NCI-H2029 treated with DMSO at 0.1 percent for 48 hours (cell line): ENCODE results near the gene GADL1.

Experiments
- DNase-seq: peaks from one replicate; lab custom pipeline; 2025; lab: John Stamatoyannopoulos, UW

Gene GADL1

GRCh38 chr3:30878862-30879261 is 15.6 kb downstream of the GADL1 start:
- no peak for DNase-seq

GRCh38 chr3:30875505-30875904 is 19.0 kb downstream of the GADL1 start:
- no peak for DNase-seq

GRCh38 chr3:30873671-30874070 is 20.8 kb downstream of the GADL1 start:
- DNase-seq: no peak

DNA sequence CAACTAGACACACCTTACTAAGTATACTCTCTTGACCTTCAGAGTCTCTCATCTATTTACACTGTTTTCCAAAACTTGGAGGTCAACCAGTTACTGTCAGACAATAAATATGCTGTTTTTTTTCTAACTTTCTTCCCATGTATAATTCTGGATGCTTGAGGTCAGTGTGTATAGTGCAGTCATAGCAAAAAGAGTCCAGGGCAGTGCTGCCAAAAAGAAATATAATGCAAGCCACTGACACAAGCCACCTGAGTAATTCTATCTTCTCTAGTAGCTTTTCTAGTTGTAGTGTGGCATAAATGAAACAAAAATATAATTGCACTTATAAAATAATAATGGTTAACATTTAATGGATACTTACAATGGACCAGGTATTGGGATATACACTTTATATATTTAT is 21.6 kb downstream of the GADL1 start:
- DNase-seq: no peak

- DNase-seq: no peak
Measured at GRCh38 chr3:30871720-30872119, 22.7 kb downstream of the GADL1 start.

DNA sequence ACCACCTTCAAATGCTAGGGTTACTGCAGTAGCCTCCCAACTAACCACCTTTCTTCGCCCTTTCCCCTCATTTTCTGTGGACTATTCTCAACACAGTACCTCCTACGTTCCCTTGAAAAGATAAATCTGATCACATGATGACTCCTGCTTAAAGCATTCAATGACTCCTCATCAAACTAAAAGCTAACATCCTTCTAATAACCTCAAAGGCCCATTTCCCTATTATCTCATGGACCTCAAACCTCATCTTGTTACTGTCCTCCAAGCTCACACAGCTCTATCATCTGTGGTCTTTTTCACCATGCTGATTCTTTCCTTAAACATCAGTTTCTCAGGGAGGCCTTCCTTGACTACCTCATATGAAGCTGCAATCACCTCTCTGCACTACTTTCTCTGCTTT is 29.6 kb downstream of the GADL1 start:
- DNase-seq: no peak

- DNase-seq: no peak
Measured at GRCh38 chr3:30864132-30864531, 30.3 kb downstream of the GADL1 start.

- DNase-seq: no peak
Measured at GRCh38 chr3:30862004-30862403, 32.5 kb downstream of the GADL1 start.

DNA sequence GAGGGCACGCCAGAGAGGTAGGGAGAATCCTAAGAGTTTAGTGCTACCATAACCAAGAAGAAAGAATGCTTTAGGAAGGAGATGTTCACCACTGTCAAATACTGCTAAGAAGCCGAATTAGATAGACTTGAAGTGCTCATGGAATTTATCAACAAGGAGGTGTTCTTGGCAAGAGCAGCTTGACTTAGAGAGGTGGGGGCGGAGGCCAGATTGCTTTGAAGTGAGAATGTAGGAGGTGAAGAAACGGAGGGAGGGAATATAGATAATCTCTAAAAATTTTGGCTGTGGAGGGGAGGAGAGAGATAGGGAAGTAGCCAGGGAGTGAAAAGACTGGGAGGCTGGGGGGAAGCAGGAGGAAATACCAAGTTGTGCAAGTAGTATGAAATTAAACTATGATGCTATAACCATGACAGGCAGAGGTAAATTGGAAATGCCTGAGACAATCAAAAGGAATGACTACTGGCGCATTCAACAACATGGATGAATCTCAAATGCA is 35.5 kb downstream of the GADL1 start:
- no peak for DNase-seq

- no peak for DNase-seq
Measured at GRCh38 chr3:30855400-30856292, 38.8 kb downstream of the GADL1 start.

GRCh38 chr3:30852833-30853232 is 41.6 kb downstream of the GADL1 start:
- no peak for DNase-seq

DNA sequence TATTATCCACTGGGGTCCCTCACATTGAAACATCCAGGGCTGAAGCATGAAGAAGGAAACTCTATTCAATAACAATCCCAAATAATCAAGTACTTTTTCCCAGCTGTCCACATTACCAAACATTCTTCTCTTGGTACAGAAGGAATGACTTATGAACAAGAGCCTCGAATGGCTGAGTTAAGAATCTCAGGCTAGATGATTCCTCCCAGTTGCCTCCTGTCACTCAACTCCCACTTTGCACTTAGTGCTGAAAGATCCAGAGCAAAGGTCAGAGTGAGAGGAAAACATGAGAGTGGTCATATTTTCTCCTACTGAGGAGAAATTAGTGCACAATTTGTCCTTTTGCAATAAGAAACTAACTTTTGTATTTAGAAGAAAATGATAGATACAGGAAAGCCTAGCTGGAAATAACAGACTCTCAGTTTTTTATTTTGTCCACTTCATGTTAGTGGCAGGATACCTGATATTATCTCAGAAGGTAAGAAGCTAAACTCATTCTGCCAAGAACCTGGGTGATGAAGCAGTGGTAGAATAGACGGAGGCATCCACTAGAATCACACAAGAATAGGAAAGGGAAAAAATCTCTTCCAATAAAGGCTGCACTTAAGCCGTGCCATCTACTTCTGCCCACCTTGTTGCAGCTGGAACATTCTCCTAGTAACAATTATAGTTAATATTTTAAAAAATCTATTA is 46.2 kb downstream of the GADL1 start:
- DNase-seq: no peak

- no peak for DNase-seq
Measured at GRCh38 chr3:30847592-30847991, 46.9 kb downstream of the GADL1 start.

GRCh38 chr3:30845606-30846005 is 48.9 kb downstream of the GADL1 start:
- DNase-seq: no peak

GRCh38 chr3:30843877-30844276 is 50.6 kb downstream of the GADL1 start:
- no peak for DNase-seq

GRCh38 chr3:30836141-30836540 is 58.3 kb downstream of the GADL1 start:
- no peak for DNase-seq

- DNase-seq: no peak
Measured at GRCh38 chr3:30835667-30836066, 58.8 kb downstream of the GADL1 start.

- no peak for DNase-seq
Measured at GRCh38 chr3:30832961-30833575, 61.4 kb downstream of the GADL1 start.

- no peak for DNase-seq
Measured at GRCh38 chr3:30827080-30827479, 67.4 kb downstream of the GADL1 start.

GRCh38 chr3:30826531-30826942 is 67.9 kb downstream of the GADL1 start:
- DNase-seq: no peak

DNA sequence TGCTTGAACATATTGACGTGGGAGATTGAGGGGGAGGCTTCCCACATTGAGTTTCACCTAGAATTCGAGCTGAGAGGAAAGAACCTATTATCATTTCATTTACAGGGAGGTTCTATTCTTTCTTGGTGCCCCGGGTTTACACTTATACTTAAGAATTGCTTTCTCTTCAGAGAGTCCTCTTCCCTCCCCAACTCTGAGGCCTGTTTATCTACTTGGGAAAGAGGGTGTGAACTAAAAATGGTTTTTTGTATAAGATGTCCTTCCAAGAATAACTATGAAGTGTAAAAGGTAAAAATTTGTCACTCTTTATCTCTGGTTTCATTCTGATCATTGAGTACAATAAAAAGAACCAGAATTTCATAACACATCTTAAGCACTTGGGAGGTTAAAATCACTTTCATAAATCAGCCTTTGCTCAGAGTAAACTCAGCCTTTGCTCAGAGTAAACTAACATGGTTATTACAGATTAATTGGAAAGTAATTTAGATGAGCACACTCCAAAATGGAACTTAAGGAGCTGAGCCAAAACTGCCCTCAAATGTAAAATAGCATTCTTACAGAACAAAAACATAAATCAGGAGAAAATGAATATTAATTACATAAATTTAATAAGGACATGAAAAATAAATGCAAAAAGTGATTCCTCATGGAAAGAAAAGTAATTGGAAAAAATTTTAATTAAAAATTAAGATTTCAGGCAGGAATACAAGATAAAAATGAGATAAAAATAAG is 75.2 kb downstream of the GADL1 start:
- DNase-seq: no peak

- DNase-seq: no peak
Measured at GRCh38 chr3:30813734-30814133, 80.7 kb downstream of the GADL1 start.
